NCI-H510A (cell line): ENCODE results near the gene CITED1.

Source experiments
- DNase-seq: peaks from one replicate; lab custom pipeline; 2025; lab: John Stamatoyannopoulos, UW

The CITED1 gene

DNA sequence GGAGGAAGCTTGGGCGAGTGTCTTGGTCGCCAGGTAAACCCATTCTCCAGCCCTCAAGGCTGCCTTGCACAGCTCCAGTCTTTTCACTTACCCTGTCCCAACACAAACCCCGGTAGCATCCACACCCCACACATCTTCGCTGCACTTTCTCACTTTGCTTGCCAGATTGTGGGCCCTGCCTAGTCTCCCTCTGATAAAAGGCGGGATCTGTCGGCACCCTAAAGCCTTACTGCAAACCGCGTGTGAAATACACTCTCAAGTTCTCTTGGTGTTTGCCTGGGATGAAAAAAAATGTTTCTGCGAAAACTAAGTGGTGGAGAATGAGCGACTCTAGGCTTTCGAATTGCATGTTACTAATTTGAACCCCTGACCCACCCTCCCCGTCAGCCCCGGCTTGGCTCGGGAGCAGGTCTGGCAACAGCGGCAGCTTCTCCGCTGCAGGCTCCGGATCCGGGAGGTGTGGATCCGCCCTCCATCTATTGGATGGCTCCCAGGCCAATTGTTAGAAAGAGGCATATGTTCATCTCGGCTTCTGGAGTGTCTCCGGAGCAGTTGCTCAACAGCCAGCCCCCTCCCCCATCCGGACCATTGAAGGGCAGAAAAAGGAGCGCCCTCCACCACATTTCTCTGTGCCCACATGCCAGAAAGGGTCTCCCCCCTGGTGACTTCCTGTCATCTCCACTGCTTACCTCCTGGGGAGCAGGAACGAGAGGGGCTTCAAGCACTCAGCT lies 3.0 kb upstream of the CITED1 start:
- DNase-seq, result peak; percentile 55

DNA sequence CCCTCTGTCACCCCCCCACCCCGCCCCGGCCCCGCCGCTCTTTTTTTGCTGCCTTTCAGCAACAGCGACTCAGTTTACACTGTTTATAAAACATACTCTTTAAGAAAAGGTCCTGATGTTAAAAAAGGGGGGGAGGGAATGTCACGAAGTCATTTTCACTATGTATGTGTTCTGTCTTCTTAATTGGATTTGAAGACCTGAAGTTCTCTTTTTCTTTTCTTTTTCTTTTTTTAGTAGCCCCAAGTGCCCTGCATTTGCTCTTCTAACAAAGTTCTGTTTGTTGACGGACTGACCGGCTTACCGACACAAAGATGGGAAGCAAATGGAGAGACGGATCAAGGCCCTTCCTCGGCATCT lies 2.5 kb upstream of the CITED1 start:
- no peak for DNase-seq

DNA sequence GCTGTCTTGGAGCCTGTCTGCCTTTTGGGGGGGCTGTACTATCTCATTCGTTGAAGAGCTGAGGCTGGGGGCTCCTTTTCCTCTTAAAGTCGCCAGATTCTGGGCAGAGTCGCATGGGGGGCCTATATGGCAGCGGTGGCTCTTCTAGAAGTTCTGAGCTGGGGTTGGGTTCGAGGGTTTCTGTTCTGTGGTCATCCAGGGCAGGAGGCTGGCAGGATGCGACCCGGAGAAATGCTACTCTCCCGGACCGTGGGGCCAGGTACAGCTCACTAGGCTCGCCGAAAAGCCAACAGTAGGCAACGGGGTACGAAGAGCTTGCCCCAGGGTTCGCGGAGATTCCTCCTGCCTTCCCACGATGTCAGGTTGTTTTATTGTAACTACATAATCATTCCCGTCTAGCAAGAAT lies 1.9 kb upstream of the CITED1 start:
- no peak for DNase-seq

DNA sequence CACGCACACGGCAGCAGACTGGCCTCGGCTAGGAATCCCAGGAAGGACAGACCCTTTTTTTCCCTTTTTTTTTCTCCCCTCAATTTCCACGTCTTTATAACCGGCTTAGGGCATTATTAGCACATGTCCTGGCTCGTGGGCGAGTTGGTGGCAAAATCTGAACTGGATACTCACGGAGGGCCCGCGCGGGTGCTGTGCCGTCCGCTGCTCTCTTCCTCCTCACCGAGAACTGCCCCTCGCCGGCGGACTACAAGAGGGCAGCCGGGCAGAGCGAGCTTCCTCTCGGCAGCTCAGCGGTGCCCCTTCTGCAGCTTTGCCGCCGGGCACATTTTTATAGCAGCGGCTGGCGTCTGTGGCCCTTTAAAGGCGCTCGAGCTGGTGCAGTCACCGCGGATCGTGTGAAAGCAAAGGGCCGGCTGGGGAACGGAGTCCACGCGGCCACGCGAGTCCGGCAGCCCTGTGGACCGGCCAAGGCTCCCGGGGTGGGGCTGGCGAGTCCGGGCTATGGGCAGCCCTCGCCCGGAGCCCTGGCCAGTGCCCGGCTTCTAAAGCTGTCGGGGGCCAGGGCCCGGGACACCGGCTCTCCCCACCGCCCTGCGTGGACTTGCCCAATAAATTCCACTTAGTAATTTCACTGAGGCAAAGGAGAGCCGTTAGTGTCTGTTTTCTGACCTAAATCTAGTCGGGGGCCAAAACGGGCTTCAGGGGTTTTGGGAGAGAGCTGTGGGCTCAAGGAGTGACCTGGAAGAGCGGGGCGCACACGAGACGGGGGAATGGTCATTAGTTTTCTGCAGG lies 1.3 kb upstream of the CITED1 start:
- peak; percentile 63 for DNase-seq

DNA sequence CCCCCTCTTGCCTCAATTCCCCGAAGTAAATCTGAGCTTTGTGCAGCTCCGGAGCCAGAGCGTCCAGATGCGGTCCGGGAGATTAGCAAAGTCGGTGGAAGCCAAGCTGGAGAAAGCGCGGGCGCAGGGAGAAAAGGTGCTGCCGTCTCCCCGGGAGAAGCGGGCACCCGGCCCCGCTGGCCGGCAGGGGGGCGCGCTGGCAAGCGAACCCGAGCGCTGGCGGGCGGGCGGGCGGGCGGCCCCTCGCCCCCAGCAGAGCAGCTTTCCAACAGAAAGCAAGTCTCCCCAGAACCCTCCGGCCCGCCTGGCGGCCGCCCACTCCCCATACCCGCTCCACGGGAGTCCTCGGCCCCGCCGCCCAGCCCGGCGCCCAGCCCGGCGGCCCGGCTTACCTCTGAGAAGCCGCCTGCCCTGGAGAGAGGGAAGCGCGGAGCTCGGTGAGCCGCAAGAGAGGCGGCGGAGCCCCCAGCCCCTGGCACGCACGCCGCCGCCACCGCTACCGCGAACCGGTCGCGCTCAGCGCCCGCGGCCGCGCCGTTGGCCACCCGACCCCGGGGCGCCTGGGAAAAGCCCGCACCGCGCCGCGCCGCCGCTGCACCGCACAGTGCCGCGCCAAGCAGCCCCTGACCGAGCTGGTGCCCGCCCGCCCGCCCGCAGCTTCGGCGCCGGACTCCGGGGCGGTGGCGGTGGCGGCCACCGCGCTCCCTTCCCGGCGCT lies 529 bp upstream of the CITED1 start:
- no peak for DNase-seq

DNA sequence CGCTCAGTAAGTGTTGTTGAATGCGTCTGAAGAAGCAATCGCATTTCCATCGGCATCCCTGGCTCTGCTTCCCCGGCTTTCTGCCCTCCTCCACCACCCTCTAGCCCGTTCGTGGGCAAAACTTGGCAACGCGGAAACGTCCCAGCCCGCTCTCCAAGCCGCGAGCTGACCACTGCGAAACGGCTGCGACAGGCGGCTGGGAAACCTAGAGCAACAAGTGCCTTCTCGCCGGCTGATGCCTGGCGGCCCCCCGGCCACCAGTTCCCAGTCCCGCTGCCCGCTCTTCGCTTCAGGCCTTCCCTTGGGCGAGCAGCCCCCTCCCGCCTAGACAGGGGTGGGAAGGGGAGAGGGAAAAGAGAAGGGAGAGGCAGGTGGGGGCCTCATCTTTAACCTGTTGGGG lies 837 bp downstream of the CITED1 start:
- no peak for DNase-seq

DNA sequence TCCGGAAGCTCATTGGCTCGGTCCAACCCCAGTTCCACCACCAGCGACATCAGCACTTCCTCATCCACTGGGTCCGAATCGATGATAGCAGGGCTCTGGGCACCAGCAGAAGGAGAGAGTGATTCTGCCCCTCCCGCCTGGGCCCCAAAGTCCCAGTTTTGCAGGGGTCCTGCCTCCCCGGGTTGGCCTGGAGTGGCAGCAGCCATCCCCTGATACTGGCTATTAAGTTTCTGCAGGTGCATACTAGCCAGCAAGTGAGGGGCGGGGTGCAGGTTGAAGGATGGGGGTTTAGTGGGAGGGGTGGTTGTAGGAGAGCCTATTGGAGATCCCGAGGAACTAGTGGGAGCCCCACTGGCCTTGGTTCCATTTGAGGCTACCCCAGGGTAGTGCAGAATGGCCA lies 3.9 kb downstream of the CITED1 start:
- DNase-seq, result no peak

DNA sequence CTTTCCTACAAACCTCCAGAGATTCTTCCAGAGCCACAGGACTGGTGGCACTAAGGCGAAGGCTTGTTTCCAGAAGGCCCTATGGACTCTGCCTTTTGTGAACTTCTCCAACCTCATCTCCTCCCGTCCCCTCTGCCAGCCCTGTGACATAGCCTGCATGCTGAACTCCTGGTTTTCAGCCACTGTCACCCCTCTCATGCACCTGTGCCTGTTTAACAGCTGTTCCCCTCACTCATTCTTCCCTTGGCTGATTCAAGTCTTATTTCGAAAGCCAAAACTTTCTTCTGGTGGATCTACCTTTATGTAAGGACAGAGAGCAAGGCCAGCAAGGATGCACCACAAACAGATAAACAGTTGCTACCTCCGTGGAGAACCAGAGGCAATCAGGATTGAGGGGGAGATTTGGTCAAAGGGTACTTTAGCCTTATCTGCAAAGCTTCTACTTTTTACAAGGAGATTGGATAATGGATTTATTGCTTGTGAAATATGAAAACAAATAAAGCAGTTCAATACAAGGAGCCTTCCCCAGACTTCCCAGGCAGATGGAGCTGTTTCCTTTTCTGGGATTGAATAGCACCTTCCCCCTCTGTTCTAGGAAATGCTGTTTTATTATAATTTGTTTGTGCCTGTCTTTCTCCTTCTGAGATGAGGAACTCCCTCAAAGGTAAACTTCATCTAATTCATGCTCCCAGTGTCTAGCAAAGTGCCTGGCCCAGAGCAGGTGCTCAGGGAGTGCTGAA lies 5.7 kb downstream of the CITED1 start:
- DNase-seq, result no peak

DNA sequence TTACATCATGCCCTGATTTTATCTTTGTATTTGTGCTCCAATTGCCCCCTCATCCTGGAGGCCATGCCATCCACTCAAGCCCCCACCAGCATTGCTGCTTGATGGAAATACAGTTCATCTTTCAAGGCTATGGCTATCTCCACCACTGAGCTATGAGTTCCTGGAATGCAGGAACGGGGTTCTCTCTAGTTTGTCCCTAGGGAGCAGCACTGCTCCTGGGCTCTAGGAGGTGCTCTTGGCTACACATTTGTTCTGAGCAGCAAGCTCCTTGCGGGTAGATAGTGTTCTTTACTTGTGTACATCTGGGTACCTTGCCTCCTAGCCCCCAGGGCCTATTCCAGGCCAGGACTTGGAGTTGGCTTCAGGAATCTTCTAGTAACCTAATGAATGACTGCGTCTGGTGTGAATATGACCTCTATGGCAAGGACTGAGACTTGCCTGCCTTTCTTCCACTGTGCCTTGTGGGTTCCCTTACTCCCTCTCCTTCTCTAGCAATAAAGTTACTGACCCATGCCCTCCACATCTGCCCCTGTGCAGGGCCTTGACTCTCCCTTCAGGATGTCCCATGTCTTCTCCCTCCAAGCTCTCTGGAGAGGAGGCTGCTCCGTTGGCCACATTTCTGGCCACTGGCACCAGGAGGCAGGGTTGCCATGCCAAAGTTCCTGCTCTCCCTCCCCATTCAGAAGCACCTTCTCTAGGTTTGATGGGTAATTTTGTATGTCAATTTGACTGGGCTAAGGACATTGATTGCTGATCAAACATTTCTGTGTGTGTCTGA lies 7.6 kb downstream of the CITED1 start:
- DNase-seq, result no peak

DNA sequence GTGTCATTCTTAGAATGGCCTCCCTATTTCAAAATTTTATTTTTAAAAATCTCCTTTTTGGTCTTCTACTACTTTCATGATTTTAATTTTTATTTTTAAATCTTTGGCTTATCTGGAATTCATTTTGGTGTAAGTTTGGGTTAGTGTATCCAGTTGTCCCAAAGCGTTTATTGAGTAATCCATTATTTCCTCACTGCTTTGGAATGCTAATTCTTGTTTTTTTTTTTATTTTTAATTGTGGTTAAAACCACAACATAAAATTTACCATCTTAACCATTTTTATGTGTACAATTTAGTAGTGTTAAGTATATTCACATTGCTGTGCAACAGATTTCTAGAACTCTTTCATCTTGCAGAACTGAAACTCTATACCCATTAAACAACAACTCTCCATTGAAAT lies 8.7 kb downstream of the CITED1 start:
- DNase-seq, result no peak

DNA sequence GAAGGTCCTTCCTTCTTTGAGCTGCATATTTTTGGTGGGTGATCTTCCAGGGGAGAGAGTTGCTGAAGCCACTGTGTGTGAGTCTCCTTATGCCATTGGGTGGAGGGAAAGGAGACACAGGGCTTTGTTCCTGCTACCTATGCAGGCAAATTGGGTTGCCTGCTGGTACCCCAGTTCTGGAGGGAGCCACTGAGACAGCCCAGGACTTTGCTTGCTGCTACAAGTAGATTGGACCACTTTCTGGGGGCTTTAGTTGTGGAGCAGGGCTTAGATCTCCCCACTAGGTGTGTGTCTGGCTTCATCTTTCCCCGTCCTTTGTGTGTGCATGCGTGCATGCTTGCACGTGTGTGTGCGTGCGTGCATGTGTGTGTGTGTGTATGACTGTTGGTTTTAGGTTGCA lies 10.0 kb downstream of the CITED1 start:
- DNase-seq, result no peak

DNA sequence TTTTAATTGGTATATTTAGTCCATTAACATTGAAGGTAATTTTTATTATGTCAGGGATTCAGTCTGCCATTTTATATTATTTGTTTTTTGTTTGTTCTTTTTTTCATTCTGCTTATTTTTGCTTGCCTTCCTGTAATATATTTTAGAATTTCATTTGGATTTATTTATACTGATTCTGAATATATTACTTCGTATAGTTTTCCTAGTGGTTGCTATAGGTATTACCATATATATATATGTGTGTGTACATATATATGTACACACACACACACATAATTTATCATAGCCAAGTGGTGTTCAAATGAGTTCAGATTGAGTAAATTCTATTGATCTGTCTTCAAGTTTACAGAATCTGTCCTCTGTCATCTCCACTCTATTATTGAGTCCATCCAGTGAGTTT lies 11.2 kb downstream of the CITED1 start:
- DNase-seq, result no peak

DNA sequence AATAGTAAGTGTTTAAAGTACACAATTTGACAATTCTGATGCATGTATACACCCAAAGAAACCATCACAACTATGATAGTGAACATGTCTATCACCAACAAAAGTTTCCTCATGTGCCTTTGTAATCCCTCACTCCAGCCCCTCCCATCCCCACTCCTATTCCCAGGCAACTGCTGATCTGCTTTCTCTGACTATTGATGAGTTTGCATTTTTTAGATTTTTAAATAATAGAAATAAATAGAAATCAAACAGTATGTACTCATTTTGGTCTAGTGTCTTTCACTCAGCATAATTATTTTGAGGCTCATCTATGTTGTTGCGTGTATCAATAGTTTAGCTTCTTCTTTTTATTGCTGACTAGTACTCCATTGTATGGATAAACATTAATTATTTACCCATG lies 23.4 kb downstream of the CITED1 start:
- DNase-seq, result no peak

DNA sequence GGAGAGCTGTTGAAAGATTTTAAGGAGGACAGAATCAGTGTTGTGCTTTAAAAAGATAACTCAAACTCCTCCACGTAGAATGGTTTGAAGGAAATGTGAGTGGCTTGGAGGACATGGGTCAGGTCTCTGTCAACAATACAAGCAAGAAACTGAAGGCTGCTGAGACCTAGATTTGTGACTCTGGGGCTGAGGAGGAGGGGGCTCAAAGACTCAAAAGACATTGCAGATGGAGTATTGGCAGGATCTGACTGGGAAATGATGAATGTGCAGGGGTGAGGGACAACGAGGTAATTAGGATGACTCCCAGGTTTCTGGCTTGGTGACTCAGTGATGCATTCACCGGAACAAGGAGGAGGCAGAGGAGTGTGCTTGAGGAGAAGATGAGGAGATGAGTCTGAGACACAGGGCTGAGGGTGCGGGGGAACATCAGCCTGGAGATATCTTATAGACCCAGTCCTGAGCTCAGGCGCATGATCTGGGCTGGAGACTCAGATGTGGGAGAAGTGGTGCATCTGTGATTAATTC lies 25.3 kb downstream of the CITED1 start:
- no peak for DNase-seq

DNA sequence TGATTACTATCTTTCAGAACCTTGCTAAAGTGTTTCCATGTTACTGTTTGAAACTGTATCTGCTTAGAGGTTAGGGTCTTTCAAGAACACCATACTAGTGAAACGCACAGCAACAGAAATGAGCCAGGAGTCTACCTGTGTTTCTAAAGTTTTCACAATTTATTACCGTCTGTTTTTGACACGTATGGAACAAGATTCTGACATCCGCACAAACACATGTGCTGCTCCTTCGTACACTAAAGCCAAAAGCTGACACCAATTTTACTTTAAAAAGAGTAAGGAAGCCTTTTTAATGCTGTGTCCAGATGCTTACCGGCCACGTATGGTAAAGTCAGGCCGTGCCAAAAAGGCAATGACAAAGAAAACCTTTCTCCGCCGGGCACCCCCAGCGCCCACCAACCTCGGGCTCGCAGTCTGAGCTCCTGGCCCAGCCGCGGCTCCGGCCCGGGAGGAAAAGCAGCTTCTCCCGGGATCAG lies 29.2 kb downstream of the CITED1 start:
- no peak for DNase-seq

DNA sequence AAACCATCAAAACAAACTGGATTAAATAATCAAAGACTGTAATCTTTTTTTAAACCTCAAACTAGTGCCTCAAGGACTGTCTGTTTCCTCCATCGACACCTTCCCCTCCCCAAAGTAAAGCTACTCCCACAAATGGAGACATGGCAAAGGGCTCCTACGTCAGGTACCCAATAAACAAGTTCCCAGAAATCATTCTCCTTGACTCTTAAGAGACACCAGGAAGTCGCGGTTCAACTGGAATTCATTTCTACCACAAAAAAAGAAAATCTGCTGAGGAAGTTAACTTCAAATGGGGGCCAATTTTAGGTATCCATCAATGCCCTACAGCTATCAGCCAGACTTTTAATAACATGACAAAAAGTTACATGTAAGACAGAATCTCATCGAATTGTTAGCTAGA lies 31.2 kb downstream of the CITED1 start:
- no peak for DNase-seq

DNA sequence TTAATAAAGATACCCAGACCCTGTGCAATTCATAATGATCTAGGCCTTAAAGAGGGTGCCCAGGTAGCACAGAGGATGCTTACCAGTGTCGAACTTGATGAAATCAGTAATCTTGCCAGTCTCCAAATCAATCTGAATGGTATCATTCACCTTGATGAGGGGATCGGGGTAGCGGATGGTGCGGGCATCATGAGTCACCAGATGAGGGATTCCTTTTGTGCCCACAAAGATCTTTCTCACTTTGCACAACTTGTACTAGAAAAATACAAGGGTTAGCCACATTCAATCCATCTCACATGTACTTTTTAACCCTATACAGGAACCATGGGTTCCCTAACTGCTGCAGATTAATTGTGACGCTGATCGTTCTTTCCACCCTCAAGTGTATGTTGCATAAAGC lies 32.0 kb downstream of the CITED1 start:
- no peak for DNase-seq

DNA sequence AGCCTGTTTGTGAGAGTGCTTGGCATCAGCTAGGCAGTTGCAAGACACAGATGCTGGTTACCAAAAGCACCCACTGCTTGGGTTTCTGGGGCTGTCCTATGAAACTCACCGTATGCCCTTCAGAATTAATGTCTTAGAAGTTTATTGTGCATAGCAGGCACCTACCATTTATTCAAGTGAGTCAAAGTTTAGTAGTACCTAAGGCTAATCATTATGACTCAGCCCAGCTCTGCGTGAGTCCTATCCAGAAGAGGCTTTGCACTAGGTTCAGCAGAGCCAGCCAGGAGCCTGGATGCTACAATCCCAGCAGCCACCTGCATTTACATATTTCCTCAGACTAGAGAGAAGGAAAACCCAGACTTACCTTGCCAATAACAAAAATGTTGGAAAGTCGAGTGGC lies 32.8 kb downstream of the CITED1 start:
- DNase-seq, result no peak

DNA sequence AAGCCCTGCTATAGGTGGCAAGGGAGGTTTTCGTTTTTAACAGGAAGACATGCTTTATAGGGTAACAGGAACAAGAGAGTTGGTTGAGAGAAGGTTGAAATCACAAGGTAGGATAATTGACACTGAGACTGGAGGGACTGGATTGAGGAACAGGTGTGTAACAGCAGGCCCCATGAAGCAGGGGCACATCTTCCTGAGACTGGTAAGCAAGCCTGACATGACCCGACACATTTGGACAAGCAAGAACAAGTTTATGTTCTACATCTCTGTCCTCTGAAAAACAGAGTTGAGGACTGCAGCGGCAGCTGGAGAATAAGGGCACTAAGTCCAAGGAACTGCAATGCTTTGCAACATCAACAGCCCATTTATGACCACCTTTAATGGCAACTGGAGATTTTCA lies 33.9 kb downstream of the CITED1 start:
- no peak for DNase-seq

DNA sequence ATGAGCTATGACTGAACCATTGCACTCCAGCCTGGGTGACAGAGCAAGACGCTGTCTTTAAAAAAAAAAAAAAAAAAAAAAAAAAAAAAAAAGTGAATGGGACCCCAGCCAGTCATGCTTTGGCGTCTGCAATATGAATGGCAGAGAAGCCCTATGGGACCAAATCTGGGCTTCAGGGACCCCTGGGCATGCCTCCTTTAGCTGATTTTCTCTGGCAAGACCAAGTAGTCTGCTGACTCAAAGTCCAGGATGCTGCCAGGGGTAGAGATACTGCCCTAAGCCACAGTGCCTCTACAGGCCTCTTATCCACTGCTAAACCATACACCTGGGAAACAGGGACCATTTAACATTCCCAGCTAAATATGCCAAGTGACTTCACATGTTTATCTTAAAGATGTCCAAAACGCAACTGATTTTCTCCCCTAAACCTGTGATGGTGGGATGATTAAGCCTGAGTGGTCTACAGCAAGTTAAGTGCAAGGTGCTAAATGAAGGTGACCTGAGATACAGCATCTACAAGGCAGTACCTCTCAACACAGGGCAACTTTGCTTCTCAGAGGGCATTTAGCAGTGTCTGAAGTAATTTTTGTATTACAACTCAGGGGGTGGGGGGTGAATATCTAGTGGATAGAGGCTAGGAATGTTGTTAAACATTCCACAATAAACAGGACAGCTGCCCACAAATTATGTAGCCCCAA lies 34.5 kb downstream of the CITED1 start:
- DNase-seq, result no peak
